GM19452 (cell line): ENCODE data around the gene BIRC6.
"Not testable (repeated sequence)": the region's sequence is repeated elsewhere in the genome, so short reads cannot be mapped to it uniquely, and the experiment has no call there.

Experiments used
- ATAC-seq: cut with Tn5 transposase; IDR thresholded peaks from one replicate; pipeline ENCODE4 v1.9.1; 2021; ENCODE audit not compliant: unreplicated experiment

The BIRC6 gene, protein sequence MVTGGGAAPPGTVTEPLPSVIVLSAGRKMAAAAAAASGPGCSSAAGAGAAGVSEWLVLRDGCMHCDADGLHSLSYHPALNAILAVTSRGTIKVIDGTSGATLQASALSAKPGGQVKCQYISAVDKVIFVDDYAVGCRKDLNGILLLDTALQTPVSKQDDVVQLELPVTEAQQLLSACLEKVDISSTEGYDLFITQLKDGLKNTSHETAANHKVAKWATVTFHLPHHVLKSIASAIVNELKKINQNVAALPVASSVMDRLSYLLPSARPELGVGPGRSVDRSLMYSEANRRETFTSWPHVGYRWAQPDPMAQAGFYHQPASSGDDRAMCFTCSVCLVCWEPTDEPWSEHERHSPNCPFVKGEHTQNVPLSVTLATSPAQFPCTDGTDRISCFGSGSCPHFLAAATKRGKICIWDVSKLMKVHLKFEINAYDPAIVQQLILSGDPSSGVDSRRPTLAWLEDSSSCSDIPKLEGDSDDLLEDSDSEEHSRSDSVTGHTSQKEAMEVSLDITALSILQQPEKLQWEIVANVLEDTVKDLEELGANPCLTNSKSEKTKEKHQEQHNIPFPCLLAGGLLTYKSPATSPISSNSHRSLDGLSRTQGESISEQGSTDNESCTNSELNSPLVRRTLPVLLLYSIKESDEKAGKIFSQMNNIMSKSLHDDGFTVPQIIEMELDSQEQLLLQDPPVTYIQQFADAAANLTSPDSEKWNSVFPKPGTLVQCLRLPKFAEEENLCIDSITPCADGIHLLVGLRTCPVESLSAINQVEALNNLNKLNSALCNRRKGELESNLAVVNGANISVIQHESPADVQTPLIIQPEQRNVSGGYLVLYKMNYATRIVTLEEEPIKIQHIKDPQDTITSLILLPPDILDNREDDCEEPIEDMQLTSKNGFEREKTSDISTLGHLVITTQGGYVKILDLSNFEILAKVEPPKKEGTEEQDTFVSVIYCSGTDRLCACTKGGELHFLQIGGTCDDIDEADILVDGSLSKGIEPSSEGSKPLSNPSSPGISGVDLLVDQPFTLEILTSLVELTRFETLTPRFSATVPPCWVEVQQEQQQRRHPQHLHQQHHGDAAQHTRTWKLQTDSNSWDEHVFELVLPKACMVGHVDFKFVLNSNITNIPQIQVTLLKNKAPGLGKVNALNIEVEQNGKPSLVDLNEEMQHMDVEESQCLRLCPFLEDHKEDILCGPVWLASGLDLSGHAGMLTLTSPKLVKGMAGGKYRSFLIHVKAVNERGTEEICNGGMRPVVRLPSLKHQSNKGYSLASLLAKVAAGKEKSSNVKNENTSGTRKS (N-terminal part only)

DNA sequence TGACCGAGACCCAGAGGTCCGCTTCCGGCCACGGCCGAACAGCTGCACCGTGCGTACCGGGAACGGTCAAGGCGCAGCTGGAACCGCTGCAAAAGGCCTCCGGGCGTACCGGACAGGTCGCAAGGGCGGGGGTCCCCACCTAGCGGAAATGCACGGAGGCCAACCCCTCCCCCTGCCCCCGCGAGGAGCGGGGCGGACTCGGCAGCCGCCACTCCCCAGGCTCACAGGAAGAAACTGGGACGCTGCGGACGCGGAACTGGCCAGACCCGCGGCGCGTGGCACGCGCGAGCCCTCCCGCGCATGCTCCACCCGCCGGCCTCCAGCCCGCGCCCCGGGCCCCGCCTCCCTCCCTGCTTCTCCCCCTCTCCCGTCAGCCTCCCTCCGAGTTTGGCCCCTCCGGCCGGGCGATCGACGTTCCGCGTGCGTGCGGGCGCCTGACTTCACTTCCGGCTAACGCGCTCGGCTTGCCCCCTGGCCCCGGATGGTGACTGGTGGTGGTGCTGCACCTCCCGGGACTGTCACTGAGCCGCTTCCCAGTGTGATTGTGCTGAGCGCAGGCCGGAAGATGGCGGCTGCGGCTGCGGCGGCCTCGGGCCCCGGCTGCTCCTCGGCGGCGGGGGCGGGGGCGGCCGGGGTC is at the start of gene BIRC6:
BIRC6 (plus strand) TSS at position 343 of the 637 bp plus-strand sequence; CDS start at position 482, 139 bp downstream.
- ATAC-seq = peak; percentile 85

DNA sequence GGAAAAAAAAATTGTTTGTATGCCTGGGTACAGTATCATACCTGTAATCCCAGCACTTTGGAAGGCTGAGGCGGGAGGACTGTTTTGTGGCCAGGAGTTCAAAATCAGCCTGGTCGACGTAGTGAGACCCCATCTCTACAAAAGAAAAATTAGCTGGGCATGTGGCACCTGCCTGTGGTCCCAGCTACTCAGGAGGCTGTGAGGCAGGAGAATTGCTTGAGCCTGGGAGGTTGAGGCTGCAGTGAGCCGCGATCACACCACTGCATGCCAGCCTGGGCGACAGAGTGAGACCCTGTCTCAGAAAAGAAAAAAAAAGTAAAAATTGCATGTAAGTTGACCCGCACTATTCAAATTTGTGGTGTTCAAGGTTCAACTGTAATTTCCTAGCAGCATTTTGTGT is 46.2 kb upstream of the BIRC6 start:
- ATAC-seq = no peak

DNA sequence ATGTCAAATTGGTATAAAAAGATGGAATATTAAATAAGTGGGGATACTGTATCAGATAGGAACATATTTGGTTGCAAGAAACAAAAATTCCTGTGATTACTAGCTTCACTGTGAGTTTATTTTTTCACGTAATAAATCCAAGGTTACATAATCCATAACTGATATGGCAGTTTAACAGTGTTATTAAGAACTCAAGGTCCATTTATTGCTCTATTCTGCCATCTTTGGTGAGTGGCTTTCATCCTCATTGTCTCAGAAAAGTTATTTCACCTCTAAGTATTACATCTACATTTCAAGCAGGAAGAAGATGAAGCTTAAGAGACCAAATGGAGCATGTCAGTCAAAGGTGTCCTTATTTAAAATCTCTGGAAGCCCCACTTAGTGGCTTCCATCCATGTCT is 41.9 kb upstream of the BIRC6 start:
- ATAC-seq = no peak

DNA sequence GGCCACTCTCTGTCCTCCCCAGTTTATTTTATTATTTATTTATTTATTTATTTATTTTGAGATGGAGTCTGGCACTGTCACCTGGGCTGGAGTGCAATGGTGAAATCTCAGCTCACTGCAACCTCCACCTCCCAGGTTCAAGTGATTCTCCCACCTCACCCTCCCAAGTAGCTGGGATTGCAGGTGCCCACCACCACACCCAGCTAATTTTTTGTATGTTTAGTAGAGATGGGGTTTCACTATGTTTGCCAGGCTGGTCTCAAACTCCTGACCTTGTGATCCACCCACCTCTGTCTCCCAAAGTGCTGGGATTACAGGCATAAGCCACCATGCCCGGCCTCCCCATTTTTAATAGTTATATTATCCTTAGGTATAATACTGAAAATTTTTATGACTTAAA is 28.1 kb upstream of the BIRC6 start:
- not testable (repeated sequence) for ATAC-seq

DNA sequence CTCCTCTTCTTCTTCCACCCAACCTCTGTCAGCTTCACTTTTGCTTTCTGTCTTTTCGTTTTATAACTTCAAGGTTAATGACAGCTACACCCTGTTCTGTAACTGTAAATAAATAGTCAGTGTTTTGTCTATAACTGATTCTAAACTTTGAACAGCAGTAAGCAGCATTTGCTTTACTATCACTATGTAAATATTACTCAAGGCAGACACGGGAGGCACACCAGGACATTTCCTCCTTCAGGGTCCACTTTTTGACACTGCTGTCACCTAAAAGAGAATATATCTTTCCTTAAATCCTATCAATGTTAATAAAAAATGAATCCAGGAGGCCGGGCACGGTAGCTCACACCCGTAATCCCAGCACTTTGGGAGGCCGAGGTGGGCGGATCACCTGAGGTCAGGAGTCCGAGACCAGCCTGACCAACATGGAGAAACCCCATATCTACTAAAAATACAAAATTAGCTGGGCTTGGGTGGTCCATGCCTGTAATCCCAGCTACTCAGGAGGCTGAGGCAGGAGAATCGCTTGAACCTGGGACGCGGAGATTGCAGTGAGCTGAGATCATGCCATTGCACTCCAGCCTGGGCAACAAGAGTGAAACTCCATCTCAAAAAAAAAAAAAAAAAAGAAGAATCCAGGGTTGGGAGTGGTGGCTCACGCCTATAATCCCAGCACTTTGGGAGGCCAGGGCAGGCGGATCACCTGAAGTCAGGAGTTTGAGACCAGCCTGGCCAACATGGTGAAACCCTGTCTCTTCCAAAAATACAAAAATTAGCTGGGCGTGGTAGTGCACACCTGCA is 27.4 kb upstream of the BIRC6 start:
- not testable (repeated sequence) for ATAC-seq

DNA sequence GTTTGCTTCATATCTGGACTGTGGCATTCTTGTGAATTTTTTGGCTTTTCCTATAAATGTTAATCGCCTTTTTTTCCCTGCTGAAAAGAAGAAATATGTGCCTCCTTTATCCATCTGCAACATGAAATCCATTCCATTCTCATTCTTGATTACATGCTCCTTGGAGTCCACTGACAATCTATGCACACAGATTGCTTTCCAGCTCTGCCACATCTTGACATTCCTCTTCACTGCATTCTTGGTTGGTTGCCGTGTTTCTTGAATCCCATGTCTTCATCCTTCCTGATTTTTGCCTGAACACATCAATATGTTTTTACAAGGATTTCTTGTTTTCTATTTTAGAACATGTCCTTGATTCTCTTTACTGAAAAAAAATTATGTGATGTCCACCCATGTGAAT is 26.7 kb upstream of the BIRC6 start:
- ATAC-seq = no peak

DNA sequence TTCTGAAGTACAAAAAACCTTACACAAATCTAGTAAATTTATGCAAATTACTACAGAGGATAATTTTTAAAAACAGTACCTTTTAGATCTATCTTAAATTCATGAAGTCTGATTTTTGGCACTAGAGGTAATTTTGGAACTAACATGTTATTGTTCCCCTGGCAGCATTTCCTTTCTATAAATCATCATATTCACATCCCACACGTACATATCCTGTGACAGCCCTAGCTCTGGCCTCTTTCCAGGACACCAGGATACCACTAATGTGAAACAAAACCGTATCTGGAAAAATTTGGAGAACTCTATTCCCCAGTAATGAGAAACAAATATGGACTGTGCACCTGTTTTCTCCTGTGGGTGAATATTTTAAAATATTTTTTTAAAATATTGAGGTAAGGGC is 14.0 kb upstream of the BIRC6 start:
- ATAC-seq = no peak

DNA sequence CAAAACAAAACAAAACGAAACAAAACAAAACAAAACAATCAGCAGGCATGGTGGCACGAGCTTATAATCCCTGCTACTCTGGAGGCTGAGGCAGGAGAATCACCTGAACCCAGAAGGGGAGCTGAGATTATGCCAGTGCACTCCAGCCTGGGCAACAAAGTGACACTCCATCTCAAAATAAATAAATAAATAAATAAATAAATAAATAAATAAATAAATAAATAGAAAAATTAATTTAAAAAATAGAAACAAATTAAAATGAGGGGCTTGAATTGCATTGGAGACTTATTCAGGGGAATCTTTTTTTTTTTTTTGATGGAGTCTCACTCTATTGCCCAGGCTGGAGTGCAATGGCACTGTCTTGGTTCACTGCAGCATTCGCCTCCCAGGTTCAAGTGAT is 6.0 kb upstream of the BIRC6 start:
- ATAC-seq = not testable (repeated sequence)

DNA sequence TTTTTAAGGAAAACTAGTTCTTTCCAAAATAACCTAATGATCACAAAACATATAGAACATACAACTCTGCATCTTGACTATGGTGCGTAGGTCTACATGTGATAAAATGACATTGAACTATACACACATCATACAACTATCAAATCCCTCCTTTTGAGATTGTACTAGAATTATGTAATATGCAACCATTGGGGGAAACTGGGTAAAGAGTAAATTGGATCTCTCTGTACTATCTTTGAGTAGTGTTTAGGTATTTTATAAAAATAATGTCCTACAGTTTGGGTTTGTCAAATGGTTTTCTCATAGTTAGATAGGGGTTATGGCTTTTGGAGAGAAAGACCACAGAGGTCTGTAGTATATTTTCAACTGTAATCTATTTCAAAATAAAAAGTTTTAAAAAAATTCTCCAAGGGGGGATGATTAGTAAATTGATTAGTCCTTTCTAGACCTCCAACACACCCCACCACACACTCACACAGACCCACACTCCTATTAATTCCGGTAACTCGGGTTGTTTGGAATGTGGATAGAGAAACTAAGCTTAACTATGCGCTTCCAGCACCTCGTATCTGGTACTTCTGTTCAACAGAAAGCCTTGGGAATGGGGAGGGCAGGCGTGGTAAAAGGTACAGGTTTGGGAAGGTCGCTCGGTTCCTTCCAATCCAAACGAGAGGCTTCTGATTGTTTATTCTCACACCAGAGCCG is 695 bp upstream of the BIRC6 start:
- no peak for ATAC-seq

DNA sequence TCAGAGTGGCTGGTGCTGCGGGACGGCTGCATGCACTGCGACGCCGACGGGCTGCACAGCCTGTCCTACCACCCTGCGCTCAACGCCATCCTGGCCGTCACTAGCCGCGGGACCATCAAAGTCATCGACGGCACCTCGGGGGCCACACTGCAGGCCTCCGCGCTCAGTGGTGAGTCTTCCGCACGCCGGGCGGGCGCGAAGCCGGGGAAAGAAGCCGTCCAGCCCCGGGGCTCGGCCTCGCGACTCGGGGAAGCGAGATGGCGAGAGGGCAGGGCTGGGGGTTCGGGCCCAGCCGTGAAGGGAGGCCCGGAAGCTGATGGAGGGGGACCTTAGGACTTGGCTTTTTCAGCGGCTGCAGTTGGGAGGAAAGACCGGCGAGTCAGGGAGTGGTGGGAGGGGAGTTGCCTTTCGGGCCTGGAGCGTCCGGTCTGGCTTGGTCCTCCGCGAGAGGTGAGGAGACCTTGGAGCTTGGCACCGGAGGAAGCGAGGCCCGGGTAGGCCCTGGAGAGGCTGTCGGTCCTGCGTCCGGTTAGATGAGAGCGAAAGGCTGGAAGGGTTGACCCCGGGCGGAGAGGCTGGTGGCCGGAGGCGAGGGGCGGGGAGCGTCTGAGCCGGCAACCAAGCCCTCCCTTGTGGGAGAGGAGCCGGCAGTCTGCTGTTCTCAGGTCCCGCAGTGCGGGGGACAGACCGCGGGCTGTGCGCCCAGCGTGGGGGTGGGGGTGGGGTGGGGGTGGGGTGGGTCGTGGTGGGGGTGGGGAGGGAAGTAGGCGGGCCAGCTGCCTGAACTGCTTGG is 691 bp downstream of the BIRC6 start:
- peak; percentile 13 for ATAC-seq

DNA sequence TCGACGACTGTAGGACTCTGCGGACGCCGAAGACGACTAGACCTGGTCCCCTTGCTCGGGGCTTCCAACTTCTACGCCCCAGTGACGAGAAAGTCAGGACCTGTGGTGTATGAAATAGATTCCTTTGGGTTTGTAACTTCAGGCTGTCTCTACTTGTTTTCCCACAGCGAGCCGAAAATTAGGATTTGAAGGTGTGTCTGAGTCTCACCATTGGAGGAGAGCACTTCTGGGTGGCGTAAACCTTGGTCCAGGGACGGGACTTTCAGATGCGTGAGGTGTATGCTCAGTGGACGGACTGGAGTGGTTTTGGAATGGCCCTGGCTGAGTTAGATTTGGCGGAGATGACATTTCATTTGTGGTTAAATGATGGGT is 1.3 kb downstream of the BIRC6 start:
- no peak for ATAC-seq

DNA sequence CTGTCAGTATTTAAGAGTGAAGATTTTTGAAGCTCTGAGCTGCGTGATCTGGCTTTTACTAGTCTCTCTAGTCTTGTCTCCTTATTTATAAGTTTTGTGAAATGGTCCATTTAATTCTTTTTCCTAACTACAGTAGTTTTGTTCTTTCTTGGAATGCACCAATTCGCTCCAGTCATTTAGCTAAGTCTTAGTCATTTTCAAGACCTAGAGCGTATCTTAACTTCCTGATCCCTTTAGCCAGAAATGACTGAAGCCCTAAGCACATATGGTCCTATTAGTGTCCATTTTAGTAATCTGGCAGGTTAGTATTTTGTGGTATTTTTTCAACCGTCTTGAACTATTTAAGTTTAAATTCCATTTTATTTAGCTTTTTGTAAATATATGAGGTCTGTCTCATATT is 3.6 kb downstream of the BIRC6 start:
- ATAC-seq = no peak

DNA sequence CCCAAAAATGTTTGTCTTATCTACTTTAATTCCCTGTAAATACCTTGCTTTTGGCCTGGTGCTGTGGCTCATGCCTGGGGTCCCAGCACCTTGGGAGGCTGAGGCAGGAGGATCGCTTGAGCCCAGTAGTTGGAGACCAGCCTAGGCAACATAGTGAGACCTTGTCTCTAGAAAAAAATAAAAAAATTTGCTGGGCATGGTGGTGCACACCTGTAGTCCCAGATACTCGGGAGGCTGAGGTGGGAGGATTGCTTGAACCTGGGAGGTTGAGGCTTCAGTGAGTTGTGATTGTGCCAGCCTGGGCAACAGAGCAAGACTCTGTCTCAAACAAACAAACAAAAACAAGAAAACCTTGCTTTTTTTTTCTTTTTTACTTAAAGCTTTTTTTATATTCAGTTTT is 6.2 kb downstream of the BIRC6 start:
- not testable (repeated sequence) for ATAC-seq

DNA sequence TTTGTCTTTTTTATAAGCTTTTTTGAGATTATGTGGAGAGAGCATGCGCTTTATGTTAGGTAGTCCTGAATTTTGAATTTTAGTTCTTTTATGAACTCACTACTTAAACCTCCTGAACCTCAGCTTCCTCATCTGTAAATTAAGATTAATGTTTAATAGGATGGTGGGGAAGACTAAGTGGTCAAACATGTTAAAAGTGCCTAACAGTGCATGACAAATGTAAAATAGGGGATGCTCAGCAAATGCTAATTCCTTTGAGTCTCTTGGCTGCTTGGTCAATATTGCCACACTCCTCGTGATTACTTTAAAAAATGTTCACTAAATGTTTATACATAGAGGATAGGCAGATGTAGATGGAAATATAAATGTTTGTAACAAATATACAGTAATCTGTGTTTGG is 6.8 kb downstream of the BIRC6 start:
- no peak for ATAC-seq

DNA sequence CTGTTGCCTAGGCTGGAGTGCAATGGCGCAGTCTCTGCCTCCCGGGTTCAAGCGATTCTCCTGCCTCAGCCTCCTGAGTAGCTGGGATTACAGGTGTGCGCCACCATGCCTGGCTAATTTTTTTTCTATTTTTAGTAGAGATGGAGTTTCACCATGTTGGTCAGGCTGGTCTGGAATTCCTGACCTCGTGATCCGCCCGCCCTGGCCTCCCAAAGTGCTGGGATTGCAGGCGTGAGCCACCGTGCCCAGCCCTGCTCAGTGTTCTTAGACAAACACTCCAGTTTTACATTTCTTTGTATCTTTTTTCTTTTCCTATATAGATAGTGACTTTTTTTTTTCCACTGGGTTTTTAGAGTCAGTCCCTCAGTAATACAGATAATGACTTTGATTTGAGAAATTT is 7.5 kb downstream of the BIRC6 start:
- not testable (repeated sequence) for ATAC-seq

DNA sequence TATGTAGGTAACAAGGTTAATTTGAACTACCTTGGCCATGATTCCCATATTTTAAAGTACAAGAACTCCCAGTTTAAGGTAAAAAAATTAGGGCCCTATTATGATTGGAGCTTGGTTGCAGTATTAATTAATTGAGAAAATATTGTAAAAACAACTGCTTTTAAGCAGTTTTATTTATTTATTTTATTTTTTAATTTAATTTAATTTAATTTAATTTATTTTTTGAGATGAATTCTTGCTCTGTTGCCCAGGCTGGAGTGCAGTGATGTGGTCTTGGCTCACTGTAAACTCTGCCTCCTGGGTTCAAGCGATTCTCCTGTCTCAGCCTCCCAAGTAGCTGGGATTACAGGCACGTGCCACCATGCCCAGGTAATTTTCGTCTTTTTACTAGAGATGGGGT is 8.9 kb downstream of the BIRC6 start:
- not testable (repeated sequence) for ATAC-seq

DNA sequence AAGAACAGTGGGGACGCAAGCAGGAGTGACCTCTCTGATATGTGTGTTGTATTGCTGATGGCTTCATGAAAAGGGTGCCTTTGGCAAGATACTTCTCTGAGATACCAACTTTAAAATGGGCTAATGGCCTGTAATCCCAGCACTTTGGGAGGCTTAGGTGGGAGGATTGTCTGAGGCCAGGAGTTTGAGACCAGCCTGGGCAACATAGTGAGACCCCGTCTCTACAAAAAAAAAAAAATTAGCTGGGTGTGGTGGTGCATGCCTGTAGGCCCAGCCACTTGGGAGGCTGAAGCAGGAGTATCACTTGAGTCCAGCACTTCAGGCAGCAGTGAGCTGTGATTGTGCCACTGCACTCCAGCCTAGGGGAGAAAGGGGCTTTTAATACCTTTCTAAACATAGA is 9.8 kb downstream of the BIRC6 start:
- ATAC-seq = no peak

DNA sequence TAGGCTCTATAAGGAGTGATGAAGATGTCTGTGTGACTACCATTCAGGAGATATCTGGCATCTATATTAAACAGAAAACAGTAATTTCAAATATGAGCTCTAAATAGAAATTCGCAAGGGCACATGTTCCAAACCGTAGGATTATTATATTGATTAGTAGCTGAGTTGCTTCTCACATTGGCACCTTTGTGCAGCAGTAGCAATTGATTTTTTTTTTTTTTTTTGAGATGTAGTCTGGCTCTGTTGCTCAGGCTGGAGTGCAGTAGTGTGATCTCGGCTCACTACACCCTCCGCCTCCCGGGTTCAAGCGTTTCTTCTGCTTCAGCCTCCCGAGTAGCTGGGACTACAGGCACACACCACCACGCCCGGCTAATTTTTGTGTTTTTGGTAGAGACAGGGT is 12.4 kb downstream of the BIRC6 start:
- ATAC-seq = no peak

DNA sequence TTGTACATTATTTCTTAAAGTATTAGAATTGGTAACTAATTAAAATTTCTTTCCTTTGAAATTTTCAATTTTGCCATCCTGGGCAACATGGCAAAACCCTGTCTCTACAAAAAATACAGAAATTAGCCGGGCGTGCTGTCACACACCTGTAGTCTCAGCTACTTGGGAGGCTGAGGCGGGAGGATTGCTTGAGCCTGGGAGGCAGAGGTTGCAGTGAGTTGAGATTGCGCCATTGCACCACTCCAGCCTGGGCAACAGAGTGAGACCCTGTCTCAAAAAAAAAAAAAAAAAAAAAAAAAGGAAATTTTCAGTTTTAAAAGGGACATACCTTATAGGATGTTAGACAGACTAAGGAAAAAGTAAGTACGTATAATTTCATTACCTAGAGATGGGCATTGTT is 14.1 kb downstream of the BIRC6 start:
- ATAC-seq = not testable (repeated sequence)
